Right lobe of liver (tissue), 4 donors: ENCODE measurements around the gene OXT.

Experiments used
- POLR2A ChIP-seq: fragments of 450-650 bp; IDR thresholded peaks from one replicate; pipeline ENCODE4 v1.6.1; 2017; ENCODE audit warnings: antibody characterized with exemption, mild to moderate bottlenecking
- TF ChIP-seq, protein P1 (sequence below), 4 donors: fragments of 200-600 bp in 3 of 4; fragments of 450-650 bp in 1 of 4; IDR thresholded peaks; one replicate each; pipeline versions ENCODE4 v1.5.1 to v1.8.0; 2016 to 2022; ENCODE audit warnings: antibody characterized with exemption in 4 of 4, mild to moderate bottlenecking in 2 of 4
- donor health status: DM: no; HTN: no; CAD: no.
- donor health status: DM: no; HTN: no; CAD: no.
- donor health status: DM: no; HTN: yes; CAD: no.

DNA sequence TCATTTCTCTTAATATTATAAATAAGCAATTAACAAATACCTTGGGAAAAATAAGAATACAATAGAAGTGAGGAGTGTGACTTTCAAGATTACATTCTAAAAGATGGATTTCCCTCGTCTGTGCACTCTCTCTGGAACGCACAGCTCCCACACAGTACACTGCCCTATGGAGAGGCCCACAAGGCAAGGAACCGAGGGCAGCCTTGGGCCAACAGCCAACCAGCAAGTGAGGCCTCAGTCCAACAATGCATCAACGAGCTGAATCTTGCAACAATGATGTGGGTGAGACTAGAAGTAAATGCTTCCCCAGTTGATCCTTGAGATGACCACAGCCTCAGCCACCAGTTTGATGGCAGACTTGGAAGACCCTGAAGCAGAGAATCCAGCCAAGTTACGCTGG is 47.6 kb downstream of the OXT start:
- TF ChIP-seq, protein P1, sequence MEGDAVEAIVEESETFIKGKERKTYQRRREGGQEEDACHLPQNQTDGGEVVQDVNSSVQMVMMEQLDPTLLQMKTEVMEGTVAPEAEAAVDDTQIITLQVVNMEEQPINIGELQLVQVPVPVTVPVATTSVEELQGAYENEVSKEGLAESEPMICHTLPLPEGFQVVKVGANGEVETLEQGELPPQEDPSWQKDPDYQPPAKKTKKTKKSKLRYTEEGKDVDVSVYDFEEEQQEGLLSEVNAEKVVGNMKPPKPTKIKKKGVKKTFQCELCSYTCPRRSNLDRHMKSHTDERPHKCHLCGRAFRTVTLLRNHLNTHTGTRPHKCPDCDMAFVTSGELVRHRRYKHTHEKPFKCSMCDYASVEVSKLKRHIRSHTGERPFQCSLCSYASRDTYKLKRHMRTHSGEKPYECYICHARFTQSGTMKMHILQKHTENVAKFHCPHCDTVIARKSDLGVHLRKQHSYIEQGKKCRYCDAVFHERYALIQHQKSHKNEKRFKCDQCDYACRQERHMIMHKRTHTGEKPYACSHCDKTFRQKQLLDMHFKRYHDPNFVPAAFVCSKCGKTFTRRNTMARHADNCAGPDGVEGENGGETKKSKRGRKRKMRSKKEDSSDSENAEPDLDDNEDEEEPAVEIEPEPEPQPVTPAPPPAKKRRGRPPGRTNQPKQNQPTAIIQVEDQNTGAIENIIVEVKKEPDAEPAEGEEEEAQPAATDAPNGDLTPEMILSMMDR (IDR thresholded peaks at IDR 0.05), result no peak
- no peak for TF ChIP-seq POLR2A
